Measurements from ENCODE around the gene SMCO1. TPM values are rescaled to one million over a fixed set of nuclear protein-coding genes. Genes with fewer than 3 reads are reported as not detected.
"Not testable (repeated sequence)": the region's sequence is repeated elsewhere in the genome, so short reads cannot be mapped to it uniquely, and the experiment has no call there.

Gene SMCO1
- total RNA-seq, 1 donor from 2014 or later = not detected

GRCh38 chr3:196531418-196531817, 16.3 kb upstream of the SMCO1 start:
- FAIRE-seq = no peak
- Histone ChIP-seq H3K36me3 (ENCODE audit: control insufficient read depth, insufficient read depth, low read length) (no peaks in the 10 kb centered on the region), H3K4me3 (ENCODE audit: low read depth, low read length) (no peak overlapping the region), H3K27me3 (ENCODE audit: control insufficient read depth, insufficient read depth, low read length) (no peaks in the 10 kb centered on the region)
- TF ChIP-seq CTCF (IDR thresholded peaks at IDR 0.05; ENCODE audit: insufficient read depth, low read length, severe bottlenecking) = no peak
- DNase-seq (ENCODE audit: low read depth) = peak; percentile 66

GRCh38 chr3:196528639-196529233, 13.6 kb upstream of the SMCO1 start:
- H3K36me3 ChIP-seq (ENCODE audit: control insufficient read depth, insufficient read depth, low read length) = no peaks in the 10 kb centered on the region
- TF ChIP-seq CTCF (IDR thresholded peaks at IDR 0.05; ENCODE audit: insufficient read depth, low read length, severe bottlenecking) = peak; percentile 60
- FAIRE-seq (no peak), DNase-seq (ENCODE audit: low read depth) (peak; percentile 21)
- H3K27me3 ChIP-seq (ENCODE audit: control insufficient read depth, insufficient read depth, low read length) = no peaks in the 10 kb centered on the region
- peak overlapping the region; percentile 31 for H3K4me3 ChIP-seq (ENCODE audit: low read depth, low read length)

DNA sequence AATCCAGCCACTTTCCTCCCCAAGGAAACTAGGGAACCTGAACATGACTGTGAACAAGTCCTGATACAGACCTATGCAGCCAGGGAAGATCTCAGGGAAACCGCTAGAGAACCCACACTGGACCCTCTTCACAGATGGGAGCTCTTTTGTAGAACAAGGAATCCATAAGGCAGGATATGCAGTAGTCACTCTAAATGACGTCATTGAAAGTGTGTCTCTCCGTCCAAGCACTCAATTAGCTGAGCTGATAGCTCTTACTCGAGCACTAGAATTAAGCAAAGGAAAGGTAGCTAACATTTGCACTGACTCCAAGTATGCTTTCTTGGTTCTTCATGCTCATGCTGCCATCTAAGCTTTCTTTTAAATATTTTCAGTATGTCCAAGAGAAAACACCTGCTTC, 10.0 kb upstream of the SMCO1 start:
- Histone ChIP-seq H3K36me3 (ENCODE audit: control insufficient read depth, insufficient read depth, low read length) (no peaks in the 10 kb centered on the region), H3K27me3 (ENCODE audit: control insufficient read depth, insufficient read depth, low read length) (no peaks in the 10 kb centered on the region), H3K4me3 (ENCODE audit: low read depth, low read length) (no peak overlapping the region)
- FAIRE-seq = no peak
- no peak for TF ChIP-seq CTCF (IDR thresholded peaks at IDR 0.05; ENCODE audit: insufficient read depth, low read length, severe bottlenecking)
- DNase-seq (ENCODE audit: low read depth) = no peak

- peak; percentile 17 for TF ChIP-seq CTCF (IDR thresholded peaks at IDR 0.05; ENCODE audit: insufficient read depth, low read length, severe bottlenecking)
- Histone ChIP-seq H3K36me3 (ENCODE audit: control insufficient read depth, insufficient read depth, low read length) (no peaks in the 10 kb centered on the region), H3K27me3 (ENCODE audit: control insufficient read depth, insufficient read depth, low read length) (no peaks in the 10 kb centered on the region), H3K4me3 (ENCODE audit: low read depth, low read length) (no peak overlapping the region)
- DNase-seq (ENCODE audit: low read depth) (peak; percentile 17), FAIRE-seq (no peak)
These were observed 9.4 kb upstream of the SMCO1 start for GRCh38 chr3:196524527-196524926.

GRCh38 chr3:196523841-196524240, 8.7 kb upstream of the SMCO1 start:
- H3K4me3 ChIP-seq (ENCODE audit: low read depth, low read length) = no peak overlapping the region
- no peaks in the 10 kb centered on the region for H3K27me3 ChIP-seq (ENCODE audit: control insufficient read depth, insufficient read depth, low read length)
- no peak for TF ChIP-seq CTCF (IDR thresholded peaks at IDR 0.05; ENCODE audit: insufficient read depth, low read length, severe bottlenecking)
- DNase-seq (ENCODE audit: low read depth) = no peak
- no peak for FAIRE-seq
- no peaks in the 10 kb centered on the region for H3K36me3 ChIP-seq (ENCODE audit: control insufficient read depth, insufficient read depth, low read length)

DNA sequence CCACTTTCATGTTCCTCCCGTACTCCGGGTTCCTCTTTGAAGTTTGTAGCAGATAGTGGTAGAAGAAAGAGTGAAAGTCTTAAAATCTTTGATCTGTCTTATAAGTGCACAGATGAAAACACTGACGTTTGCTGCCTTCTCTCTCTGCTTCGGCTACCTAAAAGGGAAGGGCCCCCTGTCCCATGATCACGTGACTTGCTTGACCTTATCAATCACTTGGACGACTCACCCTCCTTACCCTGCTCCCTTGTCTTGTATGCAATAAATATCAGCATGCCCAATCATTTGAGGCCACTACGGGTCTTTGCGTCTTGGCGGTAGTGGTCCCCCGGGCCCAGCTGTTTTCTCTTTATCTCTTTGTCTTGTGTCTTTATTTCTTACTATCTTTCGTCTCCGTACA, 6.1 kb upstream of the SMCO1 start:
- H3K27me3 ChIP-seq (ENCODE audit: control insufficient read depth, insufficient read depth, low read length); H3K36me3 ChIP-seq (ENCODE audit: control insufficient read depth, insufficient read depth, low read length); DNase-seq (ENCODE audit: low read depth); FAIRE-seq; H3K4me3 ChIP-seq (ENCODE audit: low read depth, low read length): not testable (repeated sequence)

Measured in bronchial epithelial cell (primary cell).